Erythroblast (primary cell): ENCODE measurements around the gene NUAK1.

Source experiments
- GATA1 ChIP-seq: IDR thresholded peaks from 2 replicates; pipeline ENCODE4 v1.6.1; 2011; ENCODE audit warnings: low read depth, mild to moderate bottlenecking, control low read depth, low read length, moderate library complexity
- POLR2A ChIP-seq: IDR thresholded peaks from 2 replicates; pipeline ENCODE4 v1.6.1; 2011; ENCODE audit warnings: mild to moderate bottlenecking, low read length

DNA sequence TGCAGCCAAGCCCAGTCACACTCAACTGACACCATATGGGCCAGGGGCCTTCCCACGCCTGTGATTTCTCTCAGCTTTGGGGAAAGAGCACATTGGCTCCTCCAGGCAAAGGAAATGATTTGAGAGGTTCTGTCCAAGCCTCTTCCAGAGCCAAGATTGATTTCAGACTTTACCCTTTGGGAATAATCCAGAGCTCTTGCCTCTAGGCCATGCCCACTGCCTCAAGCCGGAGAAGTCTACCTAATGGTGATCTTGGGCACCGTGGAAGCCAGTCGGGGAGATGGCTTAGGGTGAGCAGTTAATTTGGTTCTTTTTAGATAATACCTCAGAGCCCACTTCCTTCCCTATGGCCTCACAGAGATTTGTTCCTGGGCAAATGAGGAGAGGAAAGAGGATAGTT lies 45.0 kb upstream of the NUAK1 start:
- TF ChIP-seq POLR2A (no peak), GATA1 (no peak)
